IgD-negative memory B cell (primary cell): ENCODE results near the gene ALOX12. TPM values are rescaled to one million over a fixed set of nuclear protein-coding genes. Genes with fewer than 3 reads are reported as not detected.
A peak's percentile ranks its signal among the peaks of the same experiment; 100 is the strongest.

Experiments
- H3K27ac Mint-ChIP-seq, 3 donors: one replicate each; pipeline ENCODE4 v1.8.0; 2020 to 2022; ENCODE audit warnings: mild to moderate bottlenecking in 3 of 3, mixed read lengths in 3 of 3, moderate library complexity in 1 of 3
- H3K27me3 Mint-ChIP-seq: one replicate; pipeline ENCODE4 v1.8.0; 2021; ENCODE audit warnings: mixed read lengths
- H3K36me3 Mint-ChIP-seq: one replicate; pipeline ENCODE4 v1.8.0; 2020; ENCODE audit warnings: mild to moderate bottlenecking, mixed read lengths
- H3K4me1 Mint-ChIP-seq, 3 donors: one replicate each; pipeline ENCODE4 v1.8.0; 2020 to 2022; ENCODE audit warnings: mixed read lengths in 3 of 3, mild to moderate bottlenecking in 1 of 3
- H3K4me3 Mint-ChIP-seq, 4 donors: one replicate each; pipeline ENCODE4 v1.8.0; 2020 to 2022; ENCODE audit warnings: mild to moderate bottlenecking in 4 of 4, mixed read lengths in 4 of 4, moderate library complexity in 3 of 4
- H3K9me3 Mint-ChIP-seq, 3 donors: one replicate each; pipeline ENCODE4 v1.8.0; 2020 to 2021; ENCODE audit warnings: mixed read lengths in 3 of 3, mild to moderate bottlenecking in 1 of 3
- polyA plus RNA-seq: library from polyadenylated mRNA; unstranded; fragments of 300-500 nt; fragmentation: Illumina TruSeq; gene quantifications from one replicate; pipeline ENCODE4 v1.2.3, GENCODE V29; 2021

Gene ALOX12
- polyA plus RNA-seq, 1 donor from 2014 or later, result 1.4 TPM

- H3K4me1 Mint-ChIP-seq, result peaks cover 19 to 23% (median 21%) of the 10 kb centered on the region in 3 donors
- peak overlapping the region; percentile 91 to 95 (median 95) for H3K27ac Mint-ChIP-seq
- H3K27me3 Mint-ChIP-seq, result no peaks in the 10 kb centered on the region
- no peaks in the 10 kb centered on the region for H3K36me3 Mint-ChIP-seq
- H3K9me3 Mint-ChIP-seq, result no peaks in the 10 kb centered on the region
- peak overlapping the region; percentile 66 to 90 (median 78) for H3K4me3 Mint-ChIP-seq
These were observed 27.9 kb downstream of the ALOX12 start for GRCh38 chr17:7023576-7024401.

GRCh38 chr17:7024402-7024785 lies 28.5 kb downstream of the ALOX12 start:
- Mint-ChIP-seq H3K27ac (peak overlapping the region in 2 of 3 donors; percentile 59 to 91), H3K27me3 (no peaks in the 10 kb centered on the region), H3K9me3 (no peaks in the 10 kb centered on the region), H3K4me3 (peak overlapping the region in 1 of 4 donors; percentile 66), H3K4me1 (peaks cover 22 to 29% (median 26%) of the 10 kb centered on the region in 3 donors), H3K36me3 (no peaks in the 10 kb centered on the region)

GRCh38 chr17:7025245-7025644 lies 29.4 kb downstream of the ALOX12 start:
- Mint-ChIP-seq H3K4me1 (peaks cover 29 to 35% (median 34%) of the 10 kb centered on the region in 3 donors), H3K27ac (peak overlapping the region in 2 of 3 donors; percentile 23 to 62), H3K36me3 (no peaks in the 10 kb centered on the region), H3K9me3 (no peaks in the 10 kb centered on the region), H3K4me3 (peak overlapping the region in 1 of 4 donors; percentile 38), H3K27me3 (no peaks in the 10 kb centered on the region)

DNA sequence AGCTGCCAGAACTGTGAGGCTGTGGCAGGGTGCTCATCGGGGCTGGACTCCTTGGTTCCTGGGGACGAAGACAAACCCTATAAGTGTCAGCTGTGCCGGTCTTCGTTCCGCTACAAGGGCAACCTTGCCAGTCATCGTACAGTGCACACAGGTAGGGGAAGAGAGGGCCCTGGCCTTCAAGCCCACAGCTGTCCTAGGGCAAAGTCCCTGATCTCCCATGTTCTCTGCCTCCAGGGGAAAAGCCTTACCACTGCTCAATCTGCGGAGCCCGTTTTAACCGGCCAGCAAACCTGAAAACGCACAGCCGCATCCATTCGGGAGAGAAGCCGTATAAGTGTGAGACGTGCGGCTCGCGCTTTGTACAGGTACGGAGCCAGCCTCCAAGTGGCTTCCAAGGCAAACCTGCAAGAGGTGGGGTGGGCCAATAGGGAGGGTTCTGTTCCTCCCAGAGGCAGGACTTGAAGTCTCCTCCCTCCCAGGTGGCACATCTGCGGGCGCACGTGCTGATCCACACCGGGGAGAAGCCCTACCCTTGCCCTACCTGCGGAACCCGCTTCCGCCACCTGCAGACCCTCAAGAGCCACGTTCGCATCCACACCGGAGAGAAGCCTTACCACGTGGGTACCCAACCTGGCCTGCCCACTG lies 30.7 kb downstream of the ALOX12 start:
- H3K36me3 Mint-ChIP-seq, result no peaks in the 10 kb centered on the region
- H3K4me1 Mint-ChIP-seq, result peaks cover 21 to 31% (median 30%) of the 10 kb centered on the region in 3 donors
- H3K9me3 Mint-ChIP-seq, result no peaks in the 10 kb centered on the region
- peak overlapping the region in 1 of 4 donors; percentile 41 for H3K4me3 Mint-ChIP-seq
- peak overlapping the region in 1 of 3 donors; percentile 62 for H3K27ac Mint-ChIP-seq
- H3K27me3 Mint-ChIP-seq, result no peaks in the 10 kb centered on the region

- Mint-ChIP-seq H3K27ac (no peak overlapping the region), H3K9me3 (no peaks in the 10 kb centered on the region), H3K36me3 (peaks cover under 1% of the 10 kb centered on the region), H3K27me3 (no peaks in the 10 kb centered on the region), H3K4me3 (no peak overlapping the region), H3K4me1 (peaks cover 20 to 29% (median 25%) of the 10 kb centered on the region in 3 donors)
These were observed 31.5 kb downstream of the ALOX12 start for GRCh38 chr17:7027335-7027734.

DNA sequence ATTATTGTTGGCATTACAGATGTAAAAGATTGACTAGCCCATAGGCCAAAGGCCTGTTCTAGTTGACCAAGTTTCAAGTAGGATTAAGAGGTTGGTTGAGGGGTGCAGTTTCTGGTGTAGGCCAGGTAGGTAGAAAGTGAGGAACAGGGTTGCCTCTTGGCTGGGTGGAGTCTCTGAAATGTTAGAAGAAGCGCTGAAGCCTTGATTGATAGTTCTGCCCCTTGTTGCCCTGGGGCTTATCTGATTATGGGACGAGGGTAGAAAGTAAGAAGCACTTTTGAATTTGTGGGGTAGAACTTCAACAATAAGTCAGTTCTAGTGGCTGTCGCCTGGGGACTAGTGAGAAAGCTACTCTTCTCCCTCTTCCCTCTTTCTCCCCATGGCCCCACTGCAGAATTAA lies 33.2 kb downstream of the ALOX12 start:
- Mint-ChIP-seq H3K36me3 (peaks cover 3% of the 10 kb centered on the region), H3K27me3 (no peaks in the 10 kb centered on the region), H3K4me3 (peak overlapping the region in 3 of 4 donors; percentile 28 to 78 (median 75)), H3K4me1 (peaks cover 16 to 24% (median 19%) of the 10 kb centered on the region in 3 donors), H3K27ac (peak overlapping the region; percentile 1 to 51 (median 3)), H3K9me3 (no peaks in the 10 kb centered on the region)

DNA sequence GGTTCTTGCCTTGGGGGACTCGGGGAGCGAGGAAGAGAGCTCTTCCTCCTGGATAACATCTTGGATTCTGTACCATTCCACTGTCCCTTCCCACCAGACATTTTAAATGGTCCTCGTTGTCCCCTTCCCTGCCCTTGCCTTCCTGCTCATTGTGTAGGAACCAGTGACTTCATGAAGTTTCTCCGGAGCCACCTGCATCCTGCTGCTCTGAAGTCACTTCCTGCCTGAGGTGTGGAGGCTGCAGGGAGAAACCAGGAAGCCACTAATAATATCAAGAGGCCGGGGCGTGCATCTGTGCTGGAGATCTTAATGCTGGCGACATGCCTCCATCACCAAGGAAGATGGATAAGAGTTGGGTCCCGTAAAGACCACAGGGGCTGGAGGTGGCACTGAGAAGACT lies 33.8 kb downstream of the ALOX12 start:
- peak overlapping the region in 1 of 3 donors; percentile 1 for H3K27ac Mint-ChIP-seq
- H3K9me3 Mint-ChIP-seq, result no peaks in the 10 kb centered on the region
- H3K4me1 Mint-ChIP-seq, result peaks cover 16 to 25% (median 22%) of the 10 kb centered on the region in 3 donors
- H3K4me3 Mint-ChIP-seq, result peak overlapping the region; percentile 28 to 75 (median 63)
- H3K27me3 Mint-ChIP-seq, result no peaks in the 10 kb centered on the region
- H3K36me3 Mint-ChIP-seq, result peaks cover 3% of the 10 kb centered on the region

GRCh38 chr17:7034955-7035590 lies 39.2 kb downstream of the ALOX12 start:
- peak overlapping the region; percentile 95 to 98 (median 96) for H3K4me3 Mint-ChIP-seq

GRCh38 chr17:7035591-7036368 lies 39.9 kb downstream of the ALOX12 start, which contains the start of gene SLC16A13:
Gene SLC16A13, plus strand, starts transcription at chr17:7036015. Its CDS starts 368 bp downstream, at chr17:7036383.
- no peaks in the 10 kb centered on the region for H3K9me3 Mint-ChIP-seq
- H3K4me1 Mint-ChIP-seq, result peaks cover 15 to 37% (median 34%) of the 10 kb centered on the region in 3 donors
- H3K36me3 Mint-ChIP-seq, result peaks cover 5% of the 10 kb centered on the region
- H3K27me3 Mint-ChIP-seq, result no peaks in the 10 kb centered on the region
- H3K4me3 Mint-ChIP-seq, result peak within 1 kb of the TSS; percentile 95 to 98 (median 96)
- peak within 1 kb of the TSS; percentile 95 to 99 (median 99) for H3K27ac Mint-ChIP-seq

More at GRCh38 chr17:7034955-7035590, 39.2 kb downstream of the ALOX12 start:
- peak overlapping the region; percentile 95 to 99 (median 99) for H3K27ac Mint-ChIP-seq
- H3K36me3 Mint-ChIP-seq, result peaks cover 5% of the 10 kb centered on the region
- peaks cover 19 to 39% (median 39%) of the 10 kb centered on the region in 3 donors for H3K4me1 Mint-ChIP-seq
- H3K9me3 Mint-ChIP-seq, result no peaks in the 10 kb centered on the region
- H3K27me3 Mint-ChIP-seq, result no peaks in the 10 kb centered on the region

DNA sequence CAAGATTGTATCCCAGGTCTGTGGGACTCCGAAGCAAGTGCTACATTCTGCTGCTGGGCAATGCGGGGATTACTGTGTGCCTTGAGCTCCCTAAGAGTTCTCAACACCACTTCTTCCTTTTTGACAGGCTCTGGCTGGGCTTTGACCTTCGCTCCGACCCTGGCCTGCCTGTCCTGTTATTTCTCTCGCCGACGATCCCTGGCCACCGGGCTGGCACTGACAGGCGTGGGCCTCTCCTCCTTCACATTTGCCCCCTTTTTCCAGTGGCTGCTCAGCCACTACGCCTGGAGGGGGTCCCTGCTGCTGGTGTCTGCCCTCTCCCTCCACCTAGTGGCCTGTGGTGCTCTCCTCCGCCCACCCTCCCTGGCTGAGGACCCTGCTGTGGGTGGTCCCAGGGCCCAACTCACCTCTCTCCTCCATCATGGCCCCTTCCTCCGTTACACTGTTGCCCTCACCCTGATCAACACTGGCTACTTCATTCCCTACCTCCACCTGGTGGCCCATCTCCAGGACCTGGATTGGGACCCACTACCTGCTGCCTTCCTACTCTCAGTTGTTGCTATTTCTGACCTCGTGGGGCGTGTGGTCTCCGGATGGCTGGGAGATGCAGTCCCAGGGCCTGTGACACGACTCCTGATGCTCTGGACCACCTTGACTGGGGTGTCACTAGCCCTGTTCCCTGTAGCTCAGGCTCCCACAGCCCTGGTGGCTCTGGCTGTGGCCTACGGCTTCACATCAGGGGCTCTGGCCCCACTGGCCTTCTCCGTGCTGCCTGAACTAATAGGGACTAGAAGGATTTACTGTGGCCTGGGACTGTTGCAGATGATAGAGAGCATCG lies 42.4 kb downstream of the ALOX12 start:
- peaks cover 13 to 43% (median 29%) of the 10 kb centered on the region in 3 donors for H3K4me1 Mint-ChIP-seq

DNA sequence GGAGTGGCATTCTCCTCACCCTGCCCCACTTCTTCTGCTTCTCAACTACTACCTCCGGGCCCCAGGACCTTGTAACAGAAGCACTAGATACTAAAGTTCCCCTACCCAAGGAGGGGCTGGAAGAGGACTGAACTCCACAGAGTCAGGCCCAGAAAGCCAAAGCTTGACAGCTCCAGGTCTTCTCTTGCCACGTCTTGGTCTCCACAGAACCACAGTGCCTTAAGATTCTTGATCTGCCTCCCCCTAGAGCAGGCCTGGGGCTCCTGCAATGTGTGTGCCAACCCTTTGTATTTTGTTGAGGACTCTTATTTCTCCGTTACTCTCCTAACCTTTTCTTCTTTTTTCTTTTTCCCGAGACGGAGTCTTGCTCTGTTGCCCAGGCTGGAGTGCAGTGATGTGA lies 44.0 kb downstream of the ALOX12 start:
- peak overlapping the region; percentile 37 to 92 (median 47) for H3K27ac Mint-ChIP-seq
- H3K4me1 Mint-ChIP-seq, result peaks cover 12 to 44% (median 29%) of the 10 kb centered on the region in 3 donors
- peaks cover 5% of the 10 kb centered on the region for H3K27me3 Mint-ChIP-seq
- H3K36me3 Mint-ChIP-seq, result peaks cover 1% of the 10 kb centered on the region
- peak overlapping the region in 2 of 4 donors; percentile 70 to 89 for H3K4me3 Mint-ChIP-seq
- H3K9me3 Mint-ChIP-seq, result no peaks in the 10 kb centered on the region

More for the DNA sequence above, 42.4 kb downstream of the ALOX12 start:
- Mint-ChIP-seq H3K27me3 (no peaks in the 10 kb centered on the region), H3K4me3 (peak overlapping the region; percentile 53 to 89 (median 74)), H3K27ac (peak overlapping the region in 1 of 3 donors; percentile 92), H3K9me3 (no peaks in the 10 kb centered on the region), H3K36me3 (peaks cover 1% of the 10 kb centered on the region)

DNA sequence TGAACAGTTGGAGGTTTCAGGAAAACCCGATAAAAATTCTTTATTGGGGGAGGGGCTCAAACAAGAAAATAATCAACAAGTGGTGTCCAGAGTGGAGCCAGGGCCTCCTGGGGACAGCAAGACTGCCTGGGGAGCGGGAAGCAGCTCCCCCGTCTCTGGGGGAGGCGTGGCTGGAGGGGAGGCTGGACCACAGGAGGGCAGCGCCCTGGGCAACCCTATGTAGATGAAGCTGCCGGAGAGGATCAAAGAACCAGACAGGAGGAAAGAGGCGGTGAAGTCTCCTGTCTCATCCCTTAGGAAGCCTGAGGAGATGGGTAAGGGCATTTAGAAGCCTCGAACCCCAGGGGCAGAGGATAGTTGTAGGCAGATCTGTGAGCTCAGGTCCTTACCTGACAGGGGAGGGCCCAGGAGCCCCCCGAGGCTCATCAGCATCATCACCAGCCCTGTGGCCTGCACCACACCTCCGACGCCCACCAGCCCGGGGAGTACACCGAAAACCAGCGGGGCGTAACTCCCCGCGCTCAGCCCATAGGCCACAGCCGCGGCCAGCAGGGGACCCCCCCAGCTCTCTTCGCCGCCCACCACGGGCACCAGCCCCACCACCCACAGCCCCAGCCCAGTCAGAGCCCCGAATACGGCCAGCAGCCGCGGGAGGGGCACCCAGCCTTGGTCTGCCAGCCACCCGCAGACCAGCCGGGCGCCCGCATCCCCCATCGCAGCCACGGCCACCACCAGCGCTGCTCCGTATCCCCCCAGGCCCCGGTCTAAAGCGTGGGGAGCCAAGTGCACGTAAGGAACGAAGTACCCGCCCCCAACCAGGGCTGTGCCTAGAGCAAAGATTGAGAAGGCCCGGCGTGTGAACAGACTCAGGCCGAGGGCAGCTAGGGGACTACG lies 46.0 kb downstream of the ALOX12 start:
- Mint-ChIP-seq H3K36me3 (peaks cover 1% of the 10 kb centered on the region), H3K9me3 (no peaks in the 10 kb centered on the region), H3K27me3 (peaks cover 5% of the 10 kb centered on the region), H3K4me1 (peaks cover 15 to 37% (median 33%) of the 10 kb centered on the region in 3 donors), H3K27ac (peak overlapping the region; percentile 55 to 77 (median 67)), H3K4me3 (peak overlapping the region; percentile 77 to 91 (median 90))
